ENCODE measurements around the gene NKAPL.

NKAPL gene

DNA sequence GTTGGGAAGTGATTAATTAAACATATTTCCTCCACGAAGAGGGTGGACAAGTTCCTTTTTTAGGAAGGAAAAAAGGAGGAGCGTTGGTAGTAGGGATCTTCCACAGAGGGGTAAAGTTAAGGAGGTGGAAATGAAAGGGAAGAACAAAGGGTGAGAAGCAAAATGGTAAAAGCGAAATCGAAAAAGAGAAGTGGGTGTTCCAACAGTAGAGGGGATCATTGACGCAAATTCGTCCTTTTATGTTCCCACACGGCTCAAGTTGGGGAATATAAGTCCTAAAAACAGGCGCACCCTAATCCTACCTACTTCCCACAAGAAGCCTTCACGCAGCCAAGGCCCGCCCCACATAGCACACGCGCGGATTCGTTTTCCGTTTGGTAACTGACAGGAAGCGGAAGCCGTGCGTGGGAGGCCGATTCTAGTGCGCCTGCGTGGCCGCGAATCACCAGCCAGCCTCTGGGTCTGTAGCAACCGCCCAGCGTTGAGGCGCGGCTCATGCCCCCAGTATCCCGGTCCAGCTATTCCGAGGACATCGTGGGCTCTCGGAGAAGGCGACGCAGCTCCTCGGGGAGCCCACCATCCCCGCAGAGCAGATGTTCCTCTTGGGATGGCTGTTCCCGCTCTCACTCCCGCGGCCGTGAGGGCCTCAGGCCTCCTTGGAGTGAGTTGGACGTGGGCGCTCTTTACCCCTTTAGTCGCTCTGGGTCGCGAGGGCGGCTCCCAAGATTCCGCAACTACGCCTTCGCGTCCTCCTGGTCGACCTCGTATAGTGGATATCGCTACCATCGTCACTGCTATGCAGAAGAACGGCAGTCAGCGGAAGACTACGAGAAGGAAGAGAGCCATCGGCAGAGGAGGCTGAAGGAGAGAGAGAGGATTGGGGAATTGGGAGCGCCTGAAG lies at the start of gene NKAPL:
Gene NKAPL, plus strand, starts transcription at position 421 of the 901 bp plus-strand sequence. Its CDS starts 75 bp downstream, at position 496.
- DNase-seq (ENCODE audit: low spot score), result peak; percentile 75

GRCh38 chr6:28209753-28210535 lies 49.2 kb upstream of the NKAPL start:
- DNase-seq (ENCODE audit: low spot score), result no peak

DNA sequence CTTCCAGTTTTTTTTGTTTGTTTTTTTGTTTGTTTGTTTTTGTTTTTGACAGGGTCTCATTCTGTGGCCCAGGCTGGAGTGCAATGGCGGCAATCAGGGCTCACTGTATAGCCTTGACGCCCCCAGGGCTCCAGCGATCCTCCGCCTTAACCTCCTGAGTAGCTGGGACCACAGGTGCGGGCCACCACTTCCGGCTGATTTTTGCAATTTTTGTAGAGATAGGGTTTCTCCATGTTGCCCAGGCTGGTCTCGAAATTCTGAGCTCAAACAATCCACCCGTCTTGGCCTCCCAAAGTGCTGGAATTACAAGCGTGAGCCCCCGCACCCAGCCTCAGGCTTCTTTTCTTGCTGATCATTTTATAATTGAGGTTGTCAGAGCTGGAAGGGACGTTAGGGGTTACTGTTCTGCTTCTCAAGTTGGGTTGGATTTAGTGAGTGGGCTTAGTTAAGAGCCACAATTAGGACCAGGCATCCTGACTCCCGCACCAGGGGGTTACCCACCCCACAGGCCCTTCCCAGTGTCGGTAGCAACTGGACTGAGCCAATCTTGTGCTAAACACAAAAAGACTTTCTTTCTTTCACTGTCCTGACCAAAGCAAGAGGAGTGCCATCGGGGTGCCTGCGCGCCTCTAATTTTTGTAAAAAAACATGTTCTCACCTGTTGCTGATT lies 47.1 kb upstream of the NKAPL start:
- no peak for DNase-seq (ENCODE audit: low spot score)

DNA sequence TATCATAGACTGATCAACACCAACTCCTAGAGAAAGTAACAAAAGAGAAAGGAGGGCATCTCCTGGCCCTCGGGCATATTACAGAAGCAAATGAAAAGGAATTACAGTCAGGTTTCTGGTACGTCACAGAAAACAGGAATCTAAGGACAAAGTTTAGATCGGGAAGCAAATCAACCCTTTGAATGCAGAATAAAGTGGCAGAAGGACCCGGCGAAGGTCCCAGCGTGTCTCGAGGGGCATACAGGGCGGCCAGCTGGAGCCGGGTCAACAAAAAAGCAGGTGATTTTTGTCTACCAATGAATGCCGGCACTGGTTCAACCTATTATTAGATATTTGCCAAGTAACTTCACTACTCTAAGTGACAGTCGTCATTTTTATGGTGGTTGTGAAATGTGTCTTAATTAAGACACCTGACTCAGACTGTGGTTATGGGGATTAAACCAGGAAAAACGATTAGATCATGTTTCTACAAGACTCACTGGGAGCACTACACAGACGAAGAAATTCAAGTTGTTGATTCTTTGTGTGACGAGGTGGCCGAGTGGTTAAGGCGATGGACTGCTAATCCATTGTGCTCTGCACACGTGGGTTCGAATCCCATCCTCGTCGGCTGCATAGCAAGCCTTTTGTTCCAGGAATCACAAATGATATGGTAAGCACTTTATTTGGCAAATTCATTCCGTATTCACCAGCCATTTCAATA lies 46.4 kb upstream of the NKAPL start:
- peak; percentile 18 for DNase-seq (ENCODE audit: low spot score)

GRCh38 chr6:28213213-28213523 lies 45.9 kb upstream of the NKAPL start:
- no peak for DNase-seq (ENCODE audit: low spot score)

DNA sequence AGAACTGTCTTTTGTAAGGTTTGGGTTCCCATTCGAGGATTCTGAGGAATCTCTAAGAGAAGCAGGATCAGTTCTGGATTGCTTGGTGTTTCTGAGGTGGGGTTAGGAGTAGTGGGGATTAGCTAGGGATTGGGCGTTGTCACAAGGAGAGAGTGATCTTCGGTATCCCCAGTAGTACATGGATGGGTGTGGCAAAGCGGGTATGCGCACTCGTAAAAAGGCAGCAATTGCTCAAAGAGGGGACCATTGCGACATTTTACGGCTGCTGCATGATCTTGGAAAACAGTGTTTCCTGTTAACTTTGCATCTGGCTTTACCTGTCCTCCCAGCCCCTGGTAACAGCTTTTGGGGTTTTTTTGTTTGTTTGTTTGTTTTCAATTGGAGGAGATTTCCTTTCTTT lies 43.7 kb upstream of the NKAPL start:
- DNase-seq (ENCODE audit: low spot score), result no peak

GRCh38 chr6:28217890-28218289 lies 41.2 kb upstream of the NKAPL start:
- DNase-seq (ENCODE audit: low spot score), result no peak

- peak; percentile 73 for DNase-seq (ENCODE audit: low spot score)
These were observed 40.5 kb upstream of the NKAPL start for GRCh38 chr6:28218312-28219248.

DNA sequence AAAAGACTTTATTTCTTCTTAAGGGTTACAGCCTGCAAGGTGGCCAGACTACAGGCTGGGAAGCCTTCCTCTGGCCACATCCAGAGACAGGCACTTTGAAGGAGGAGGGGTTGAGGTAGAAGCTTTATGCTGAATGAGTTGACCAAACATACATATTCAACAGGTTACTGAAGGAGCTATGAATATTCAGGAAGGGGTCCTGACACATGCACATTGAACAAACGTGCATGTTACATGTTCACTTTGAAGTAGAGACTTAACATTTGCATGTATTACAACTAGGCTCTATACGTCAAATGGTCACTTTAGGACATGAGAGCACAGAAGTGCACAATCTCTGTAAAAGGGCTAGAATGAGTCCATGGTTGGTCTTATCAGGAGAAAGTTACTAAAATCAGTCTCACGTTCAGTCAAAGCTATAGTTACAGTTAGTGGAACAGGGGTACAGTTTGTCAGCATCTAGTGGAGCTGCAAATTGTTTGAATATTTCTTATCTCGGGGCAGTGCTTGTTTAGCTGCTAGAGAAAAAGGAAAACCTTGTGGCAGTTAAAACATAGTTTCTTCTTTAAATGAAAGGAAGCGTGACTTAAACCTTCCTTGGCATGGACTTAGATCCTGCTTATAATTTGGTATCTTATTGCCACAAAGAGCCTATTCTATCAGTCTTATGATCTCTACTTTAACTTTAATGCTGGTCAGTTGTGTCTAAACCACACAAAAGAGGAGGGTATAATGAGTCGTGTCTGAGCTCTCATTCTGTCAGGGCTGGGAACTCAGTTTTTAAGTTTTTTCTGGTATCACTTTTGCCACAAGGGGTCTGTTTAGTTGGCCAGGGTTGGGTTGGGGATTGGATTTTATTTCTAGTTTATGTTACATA lies 38.6 kb upstream of the NKAPL start:
- no peak for DNase-seq (ENCODE audit: low spot score)

DNA sequence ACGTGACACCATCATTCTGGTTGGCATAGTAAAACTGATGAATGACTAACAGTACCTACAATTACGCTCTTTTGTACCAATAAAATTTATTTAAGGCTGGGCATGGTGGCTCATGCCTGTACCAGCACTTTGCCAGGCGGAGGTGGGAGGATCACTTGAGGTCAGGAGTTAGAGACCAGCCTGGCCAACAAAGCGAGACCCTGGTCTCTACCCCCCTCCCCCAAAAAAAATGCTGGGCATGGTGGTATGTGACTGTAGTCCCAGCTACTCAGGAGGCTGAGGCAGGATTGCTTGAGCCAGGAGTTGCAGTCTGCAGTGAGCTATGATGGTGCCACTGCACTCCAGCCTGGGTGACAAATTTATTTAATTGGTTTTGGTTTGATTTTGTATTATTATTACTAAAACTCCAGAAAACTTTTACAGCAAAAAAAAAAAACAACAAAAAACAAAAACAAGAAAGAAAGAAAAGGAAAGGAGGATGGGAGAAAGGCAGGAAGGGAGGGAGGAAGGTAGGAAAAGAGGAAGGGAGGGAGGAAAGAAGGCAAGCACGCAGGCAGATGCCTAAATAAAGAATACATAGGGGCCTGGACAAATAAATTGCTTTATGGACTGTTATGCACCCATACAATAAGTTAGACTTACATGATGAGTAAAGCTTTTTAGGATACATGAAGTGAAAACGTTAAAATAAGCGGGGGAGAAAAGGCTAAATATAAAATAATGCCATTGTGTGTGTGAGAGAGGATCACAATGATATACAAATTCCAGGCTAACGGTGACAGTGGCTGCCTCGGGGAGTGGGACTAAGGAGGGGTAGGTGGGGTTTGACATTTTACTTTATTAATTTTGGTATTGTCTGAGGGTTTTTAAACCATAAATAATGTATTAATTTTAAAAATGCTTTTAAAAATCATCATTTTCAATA lies 34.7 kb upstream of the NKAPL start:
- DNase-seq (ENCODE audit: low spot score), result no peak

- peak; percentile 83 for DNase-seq (ENCODE audit: low spot score)
These were observed 33.9 kb upstream of the NKAPL start, which contains the start of gene ZSCAN9 for GRCh38 chr6:28225056-28225834. Gene ZSCAN9 (plus strand): TSS chr6:28225275. CDS start chr6:28227085, 1,810 bp downstream.

DNA sequence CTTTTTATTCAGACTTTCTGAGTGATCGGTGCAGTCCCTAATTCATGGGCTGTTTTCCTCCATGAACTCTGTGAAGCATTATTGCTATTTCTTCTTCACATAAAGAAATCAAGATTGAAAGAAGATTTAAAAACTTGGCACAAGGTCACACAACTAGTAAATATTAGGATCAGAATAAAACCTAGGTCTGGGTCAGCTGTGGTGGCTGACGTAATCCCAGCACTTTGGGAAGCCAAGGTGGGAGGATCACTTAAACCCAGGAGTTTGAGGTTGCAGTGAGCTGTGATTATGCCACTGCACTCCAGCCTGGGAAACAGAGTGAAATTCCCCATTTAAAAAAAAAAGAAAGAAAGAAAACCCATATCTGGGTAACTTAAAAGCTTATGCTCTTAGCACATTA lies 32.6 kb upstream of the NKAPL start:
- DNase-seq (ENCODE audit: low spot score), result no peak

GRCh38 chr6:28232785-28233184 lies 26.3 kb upstream of the NKAPL start:
- no peak for DNase-seq (ENCODE audit: low spot score)

- no peak for DNase-seq (ENCODE audit: low spot score)
These were observed 23.1 kb upstream of the NKAPL start for GRCh38 chr6:28235912-28236452.

DNA sequence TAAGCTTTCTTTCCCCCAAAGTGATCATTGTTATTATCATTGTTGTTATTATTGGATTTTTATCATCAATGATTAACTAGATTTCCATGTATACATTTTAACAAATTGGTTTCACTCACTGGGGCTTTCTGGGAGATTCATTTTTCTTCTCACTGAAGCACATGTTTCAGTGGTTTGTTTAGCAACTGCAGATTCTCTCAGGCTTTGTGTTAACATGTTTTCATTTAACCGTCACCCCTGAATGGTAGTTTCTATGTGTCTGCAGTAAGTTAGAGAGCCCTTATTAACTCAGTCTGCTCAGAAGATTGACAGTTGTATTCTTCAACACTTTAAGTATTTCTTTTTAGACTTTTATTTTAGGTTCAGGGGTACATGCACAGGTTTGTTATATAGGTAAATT lies 19.5 kb upstream of the NKAPL start:
- DNase-seq (ENCODE audit: low spot score), result no peak

DNA sequence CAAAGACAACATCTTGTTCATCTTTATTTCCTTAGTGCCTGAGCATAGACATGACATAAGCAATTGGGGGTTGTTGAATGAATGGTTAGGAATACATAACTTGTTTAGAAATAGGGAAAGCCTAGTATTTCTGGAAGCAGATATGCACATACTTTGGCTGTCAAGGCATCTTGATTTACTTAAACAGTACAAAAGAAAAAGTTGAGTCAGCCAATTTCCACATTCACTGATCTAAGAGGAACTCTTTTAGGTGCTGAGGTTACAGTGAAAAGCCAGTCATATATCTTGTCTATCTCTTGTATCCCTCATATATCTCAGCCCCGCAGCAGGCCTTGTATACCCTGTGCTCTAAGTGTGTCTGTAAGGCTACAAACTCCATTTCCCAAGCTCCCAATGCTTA lies 18.6 kb upstream of the NKAPL start:
- DNase-seq (ENCODE audit: low spot score), result no peak

DNA sequence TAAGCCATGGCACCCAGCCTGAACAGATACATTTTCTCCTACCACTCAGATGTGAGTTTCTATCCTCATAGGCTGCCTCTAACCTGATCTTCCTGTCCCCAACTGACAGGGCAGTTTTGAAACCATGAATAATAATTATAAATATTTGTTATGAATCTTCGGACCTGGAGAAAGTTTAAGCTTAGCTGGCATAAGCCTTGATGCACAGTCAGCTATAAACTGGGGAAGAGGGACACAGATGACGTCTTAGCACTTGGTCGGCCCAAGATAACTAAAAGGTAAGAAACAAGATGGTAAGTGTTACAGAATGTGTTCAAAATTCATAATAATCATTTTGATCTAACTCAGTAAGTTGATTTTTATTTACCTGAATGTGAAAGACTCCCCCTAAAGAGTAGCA lies 15.2 kb upstream of the NKAPL start:
- no peak for DNase-seq (ENCODE audit: low spot score)
